Esophagus (tissue), 2 donors: ENCODE data around the gene FBXL19. TPM values are rescaled to one million over a fixed set of nuclear protein-coding genes. Genes with fewer than 3 reads are reported as not detected.

ENCODE experiments used
- H3K27ac ChIP-seq, 2 donors: one replicate each; pipeline ENCODE4 v1.5.1; 2013; ENCODE audit warnings: low read depth in 2 of 2, mild to moderate bottlenecking in 2 of 2, inconsistent platforms in 1 of 2, low read length in 1 of 2, moderate library complexity in 1 of 2
- H3K27me3 ChIP-seq, 2 donors: one replicate each; pipeline ENCODE4 v1.6.1; 2013; ENCODE audit warnings: low read length in 2 of 2, control low read depth in 1 of 2, mild to moderate bottlenecking in 1 of 2; ENCODE audit not compliant: insufficient read depth in 2 of 2, control insufficient read depth in 1 of 2
- H3K36me3 ChIP-seq, 2 donors: one replicate each; pipeline ENCODE4 v1.6.1; 2013; ENCODE audit warnings: low read length in 1 of 2; ENCODE audit not compliant: control insufficient read depth in 2 of 2, insufficient read depth in 2 of 2
- H3K4me1 ChIP-seq, 2 donors: one replicate each; pipeline ENCODE4 v1.6.1; 2013; ENCODE audit warnings: low read length in 1 of 2; ENCODE audit not compliant: control insufficient read depth in 2 of 2, insufficient read depth in 2 of 2
- H3K4me3 ChIP-seq, 2 donors: one replicate each; pipeline ENCODE4 v1.5.1; 2013; ENCODE audit warnings: low read length in 2 of 2, mild to moderate bottlenecking in 2 of 2, low read depth in 1 of 2, moderate library complexity in 1 of 2
- H3K9me3 ChIP-seq, 2 donors: one replicate each; pipeline ENCODE4 v1.6.1; 2013; ENCODE audit warnings: mild to moderate bottlenecking in 2 of 2, low read depth in 1 of 2, low read length in 1 of 2, moderate library complexity in 1 of 2; ENCODE audit not compliant: control insufficient read depth in 2 of 2, insufficient read depth in 1 of 2
- WGBS, 2 donors: extraction: QIAGEN DNeasy Blood & Tissue Kit; methylation state at CpG; one replicate each; pipeline ENCODE4 v1.1.7; 2013; 5-methylcytosine and 5-hydroxymethylcytosine counted together
- polyA plus RNA-seq, 2 donors: library from polyadenylated mRNA; stranded (reverse); fragments of 200-250 nt; gene quantifications; one replicate each; pipeline ENCODE4 v1.2.3, GENCODE V29; 2013
- donor health status: healthy with polysubstance abuse.
- donor health status: Bipolar disorder and iron deficiency.

FBXL19 gene
- polyA plus RNA-seq, 2 donors, result 10.7 to 35.6 TPM

- H3K4me1 ChIP-seq, result peaks cover 0 to 7% of the 10 kb centered on the region in 2 donors
- H3K36me3 ChIP-seq, result no peaks in the 10 kb centered on the region
- no peak overlapping the region for H3K4me3 ChIP-seq
- peak overlapping the region; percentile 88 to 91 for H3K27ac ChIP-seq
- H3K9me3 ChIP-seq, result no peaks in the 10 kb centered on the region
- no peaks in the 10 kb centered on the region for H3K27me3 ChIP-seq
- 67 to 82% methylated on average over 4 of the region's 4 CpGs for WGBS, 2 donors
Measured at GRCh38 chr16:30903002-30903401, 20.4 kb upstream of the FBXL19 start.

GRCh38 chr16:30903596-30903995 is 19.8 kb upstream of the FBXL19 start:
- no peaks in the 10 kb centered on the region for H3K36me3 ChIP-seq
- no peak overlapping the region for H3K4me3 ChIP-seq
- 73 to 76% methylated on average over 4 of the region's 4 CpGs for WGBS, 2 donors
- H3K27me3 ChIP-seq, result no peaks in the 10 kb centered on the region
- peak overlapping the region; percentile 0 to 6 for H3K27ac ChIP-seq
- H3K4me1 ChIP-seq, result peaks cover 0 to 7% of the 10 kb centered on the region in 2 donors
- H3K9me3 ChIP-seq, result no peaks in the 10 kb centered on the region

GRCh38 chr16:30904114-30904780 is 19.1 kb upstream of the FBXL19 start:
- WGBS, 2 donors, result 82% methylated on average over 19 of the region's 19 CpGs
- peak overlapping the region; percentile 0 to 6 for H3K27ac ChIP-seq
- H3K4me3 ChIP-seq, result no peak overlapping the region

GRCh38 chr16:30907064-30907463 is 16.3 kb upstream of the FBXL19 start:
- no peaks in the 10 kb centered on the region for H3K9me3 ChIP-seq
- H3K4me3 ChIP-seq, result no peak overlapping the region
- H3K36me3 ChIP-seq, result no peaks in the 10 kb centered on the region
- no peak overlapping the region for H3K27ac ChIP-seq
- 83 to 89% methylated on average over 4 of the region's 4 CpGs for WGBS, 2 donors
- no peaks in the 10 kb centered on the region for H3K27me3 ChIP-seq
- peaks cover 0 to 17% of the 10 kb centered on the region in 2 donors for H3K4me1 ChIP-seq

More at GRCh38 chr16:30904114-30904780, 19.1 kb upstream of the FBXL19 start:
- no peaks in the 10 kb centered on the region for H3K9me3 ChIP-seq
- H3K4me1 ChIP-seq, result peaks cover 0 to 7% of the 10 kb centered on the region in 2 donors
- H3K27me3 ChIP-seq, result no peaks in the 10 kb centered on the region
- H3K36me3 ChIP-seq, result no peaks in the 10 kb centered on the region

GRCh38 chr16:30910427-30911029 is 12.8 kb upstream of the FBXL19 start:
- no peaks in the 10 kb centered on the region for H3K9me3 ChIP-seq
- H3K27me3 ChIP-seq, result no peaks in the 10 kb centered on the region
- H3K36me3 ChIP-seq, result no peaks in the 10 kb centered on the region
- 45 to 56% methylated on average over 16 to 18 of the region's 18 CpGs for WGBS, 2 donors
- peak overlapping the region in 1 of 2 donors; percentile 5 for H3K27ac ChIP-seq
- no peak overlapping the region for H3K4me3 ChIP-seq
- H3K4me1 ChIP-seq, result peaks cover 0 to 11% of the 10 kb centered on the region in 2 donors

- no peak overlapping the region for H3K27ac ChIP-seq
- 89 to 90% methylated on average over 6 of the region's 6 CpGs for WGBS, 2 donors
- H3K27me3 ChIP-seq, result no peaks in the 10 kb centered on the region
Measured at GRCh38 chr16:30912794-30913412, 10.5 kb upstream of the FBXL19 start.

GRCh38 chr16:30914830-30915229 is 8.5 kb upstream of the FBXL19 start:
- H3K4me1 ChIP-seq, result peaks cover 0 to 11% of the 10 kb centered on the region in 2 donors
- no peaks in the 10 kb centered on the region for H3K27me3 ChIP-seq
- H3K36me3 ChIP-seq, result no peaks in the 10 kb centered on the region
- no peak overlapping the region for H3K4me3 ChIP-seq
- H3K27ac ChIP-seq, result no peak overlapping the region
- 86 to 88% methylated on average over 3 of the region's 3 CpGs for whole genome bisulfite sequencing, 2 donors
- H3K9me3 ChIP-seq, result no peaks in the 10 kb centered on the region

More at GRCh38 chr16:30912794-30913412, 10.5 kb upstream of the FBXL19 start:
- H3K9me3 ChIP-seq, result no peaks in the 10 kb centered on the region
- H3K36me3 ChIP-seq, result no peaks in the 10 kb centered on the region
- peaks cover 0 to 11% of the 10 kb centered on the region in 2 donors for H3K4me1 ChIP-seq
- no peak overlapping the region for H3K4me3 ChIP-seq

GRCh38 chr16:30918614-30919013 is 4.8 kb upstream of the FBXL19 start:
- Histone ChIP-seq H3K9me3 (no peaks in the 10 kb centered on the region), H3K4me1 (no peaks in the 10 kb centered on the region), H3K27ac (no peak overlapping the region), H3K4me3 (no peak overlapping the region), H3K36me3 (no peaks in the 10 kb centered on the region), H3K27me3 (no peaks in the 10 kb centered on the region)
- WGBS, 2 donors, result 64 to 87% methylated on average over 1 of the region's 1 CpG

- Histone ChIP-seq H3K4me3 (no peak overlapping the region), H3K27me3 (no peaks in the 10 kb centered on the region), H3K27ac (no peak overlapping the region), H3K9me3 (no peaks in the 10 kb centered on the region), H3K4me1 (no peaks in the 10 kb centered on the region), H3K36me3 (no peaks in the 10 kb centered on the region)
- 73 to 78% methylated on average over 2 of the region's 2 CpGs for WGBS, 2 donors
Measured at GRCh38 chr16:30920891-30921290, 2.5 kb upstream of the FBXL19 start.
